OCI-LY1 (cell line): ENCODE data around the gene BCAR3.

Source experiments
- H2AFZ ChIP-seq: fragments of 200-600 bp; sonication (generic), shearing (Covaris generic); 2 replicates; pipeline ENCODE4 v1.6.0; 2014; ENCODE audit warnings: antibody characterized with exemption, mild to moderate bottlenecking, low read length
- H3F3A ChIP-seq: fragments of 200-600 bp; sonication (generic), shearing (Covaris generic); 2 replicates; pipeline ENCODE4 v1.6.0; 2014; ENCODE audit warnings: mild to moderate bottlenecking, antibody characterized with exemption, low read length, moderate library complexity; ENCODE audit not compliant: insufficient read depth
- H3K27ac ChIP-seq: fragments of 200-600 bp; sonication (generic); 2 replicates; pipeline ENCODE4 v1.5.1; 2014; ENCODE audit warnings: low read length, mixed run types, mild to moderate bottlenecking, low read depth; ENCODE audit not compliant: poor library complexity, severe bottlenecking
- H3K27me3 ChIP-seq: fragments of 200-600 bp; sonication (generic); 2 replicates; pipeline ENCODE4 v1.6.0; 2014; ENCODE audit warnings: antibody characterized with exemption, mild to moderate bottlenecking, low read length, moderate library complexity; ENCODE audit not compliant: insufficient read depth
- H3K36me3 ChIP-seq: fragments of 200-600 bp; sonication (generic); 2 replicates; pipeline ENCODE4 v1.6.1; 2014; ENCODE audit warnings: mild to moderate bottlenecking, antibody characterized with exemption, low read length, moderate library complexity, mixed read lengths; ENCODE audit not compliant: insufficient read depth
- H3K4me1 ChIP-seq: fragments of 200-600 bp; sonication (generic); 2 replicates; pipeline ENCODE4 v1.5.1; 2014; ENCODE audit warnings: mild to moderate bottlenecking, low read length, moderate library complexity; ENCODE audit not compliant: insufficient read depth, severe bottlenecking
- H3K4me2 ChIP-seq: fragments of 200-600 bp; sonication (generic), shearing (Covaris generic); 2 replicates; pipeline ENCODE4 v1.6.1; 2014; ENCODE audit warnings: low read length
- H3K4me3 ChIP-seq: fragments of 200-600 bp; sonication (generic); 2 replicates; pipeline ENCODE4 v1.5.1; 2014; ENCODE audit warnings: low read length, low read depth, mild to moderate bottlenecking, mixed read lengths; ENCODE audit not compliant: poor library complexity, severe bottlenecking
- H3K79me2 ChIP-seq: fragments of 200-600 bp; shearing (Covaris generic); 2 replicates; pipeline ENCODE4 v1.6.1; 2016; ENCODE audit warnings: mixed run types, low read length, mixed read lengths; ENCODE audit not compliant: insufficient read depth
- H3K9ac ChIP-seq: fragments of 200-600 bp; sonication (generic), shearing (Covaris generic); 2 replicates; pipeline ENCODE4 v1.6.1; 2014; ENCODE audit warnings: mild to moderate bottlenecking, low read length, mixed read lengths
- H3K9me2 ChIP-seq: fragments of 200-600 bp; sonication (generic), shearing (Covaris generic); 2 replicates; pipeline ENCODE4 v1.6.1; 2014; ENCODE audit warnings: low read depth, mild to moderate bottlenecking, low read length, mixed read lengths
- H3K9me3 ChIP-seq: fragments of 200-600 bp; shearing (Covaris generic); 2 replicates; pipeline ENCODE4 v1.6.1; 2014; ENCODE audit warnings: low read length, mixed read lengths
- H4K20me1 ChIP-seq: fragments of 200-600 bp; sonication (generic), shearing (Covaris generic); 2 replicates; pipeline ENCODE4 v1.6.0; 2016; ENCODE audit warnings: mild to moderate bottlenecking, low read length; ENCODE audit not compliant: insufficient read depth
- CTCF ChIP-seq: fragments of 200-600 bp; sonication (generic), shearing (Covaris generic); IDR thresholded peaks from 2 replicates; pipeline ENCODE4 v1.5.1; 2017; ENCODE audit warnings: mild to moderate bottlenecking, antibody characterized with exemption, low read length, moderate library complexity, mixed read lengths
- EZH2 ChIP-seq: fragments of 200-600 bp; sonication (generic), shearing (Covaris generic); IDR thresholded peaks from 2 replicates; pipeline ENCODE4 v1.8.0; 2017; ENCODE audit warnings: borderline replicate concordance, mixed run types, mild to moderate bottlenecking, antibody characterized with exemption, low read length, moderate library complexity, mixed read lengths

The BCAR3 gene

GRCh38 chr1:93672477-93673162 is 9.0 kb downstream of the BCAR3 start:
- Histone ChIP-seq H3F3A (no peaks in the 10 kb centered on the region), H3K36me3 (no peaks in the 10 kb centered on the region), H3K4me1 (no peaks in the 10 kb centered on the region), H3K4me3 (no peak overlapping the region), H3K27ac (no peak overlapping the region), H3K79me2 (no peaks in the 10 kb centered on the region), H3K9me3 (no peaks in the 10 kb centered on the region), H3K27me3 (no peaks in the 10 kb centered on the region; the same call in 1 of the 2 replicates), H3K9me2 (no peaks in the 10 kb centered on the region), H3K9ac (no peak overlapping the region), H2AFZ (no peak overlapping the region), H3K4me2 (no peak overlapping the region), H4K20me1 (no peaks in the 10 kb centered on the region)
- TF ChIP-seq CTCF (no peak), EZH2 (no peak)

- H2AFZ ChIP-seq: no peak overlapping the region
- H3K79me2 ChIP-seq: no peaks in the 10 kb centered on the region
- no peak overlapping the region for H3K4me2 ChIP-seq
- H3K9me3 ChIP-seq: no peaks in the 10 kb centered on the region
- no peaks in the 10 kb centered on the region for H3K4me1 ChIP-seq
- H3K4me3 ChIP-seq: no peak overlapping the region
- TF ChIP-seq EZH2 (no peak), CTCF (no peak)
- H4K20me1 ChIP-seq: no peaks in the 10 kb centered on the region
- no peak overlapping the region for H3K27ac ChIP-seq
- H3K27me3 ChIP-seq: no peaks in the 10 kb centered on the region; the same call in 1 of the 2 replicates
- no peaks in the 10 kb centered on the region for H3F3A ChIP-seq
- H3K9ac ChIP-seq: no peak overlapping the region
- H3K9me2 ChIP-seq: no peaks in the 10 kb centered on the region
- H3K36me3 ChIP-seq: no peaks in the 10 kb centered on the region
Observed at GRCh38 chr1:93672069-93672468, 9.6 kb downstream of the BCAR3 start.

GRCh38 chr1:93671099-93671621 is 10.5 kb downstream of the BCAR3 start:
- Histone ChIP-seq H3K79me2 (no peaks in the 10 kb centered on the region), H3K9ac (no peak overlapping the region), H3K9me2 (no peaks in the 10 kb centered on the region), H3K27me3 (no peaks in the 10 kb centered on the region; the same call in 1 of the 2 replicates), H3K9me3 (no peaks in the 10 kb centered on the region), H3K36me3 (no peaks in the 10 kb centered on the region), H3K27ac (no peak overlapping the region), H3K4me1 (no peaks in the 10 kb centered on the region), H3K4me2 (no peak overlapping the region), H3F3A (no peaks in the 10 kb centered on the region), H3K4me3 (no peak overlapping the region), H4K20me1 (no peaks in the 10 kb centered on the region), H2AFZ (no peak overlapping the region)
- no peak for TF ChIP-seq CTCF
- TF ChIP-seq EZH2: no peak
